ENCODE results near the gene HOMER1.

HOMER1 gene

GRCh38 chr5:79540939-79541338 is 27.0 kb upstream of the HOMER1 start:
- TF ChIP-seq CTCF (IDR thresholded peaks at IDR 0.05) = no peak
- Mint-ChIP-seq H3K4me3 (no peak overlapping the region), H3K4me1 (no peaks in the 10 kb centered on the region), H3K9me3 (no peaks in the 10 kb centered on the region), H3K36me3 (ENCODE audit: low read depth) (no peaks in the 10 kb centered on the region), H3K27me3 (ENCODE audit: low read depth, poor library complexity) (peaks cover 5% of the 10 kb centered on the region), H3K27ac (no peak overlapping the region)
- DNase-seq = no peak

GRCh38 chr5:79536193-79536906 is 22.4 kb upstream of the HOMER1 start:
- Mint-ChIP-seq H3K27me3 (ENCODE audit: low read depth, poor library complexity) (peaks cover 5% of the 10 kb centered on the region), H3K9me3 (no peaks in the 10 kb centered on the region), H3K27ac (no peak overlapping the region), H3K4me1 (no peaks in the 10 kb centered on the region), H3K36me3 (ENCODE audit: low read depth) (no peaks in the 10 kb centered on the region), H3K4me3 (no peak overlapping the region)
- DNase-seq = no peak
- TF ChIP-seq CTCF (IDR thresholded peaks at IDR 0.05) = no peak

DNA sequence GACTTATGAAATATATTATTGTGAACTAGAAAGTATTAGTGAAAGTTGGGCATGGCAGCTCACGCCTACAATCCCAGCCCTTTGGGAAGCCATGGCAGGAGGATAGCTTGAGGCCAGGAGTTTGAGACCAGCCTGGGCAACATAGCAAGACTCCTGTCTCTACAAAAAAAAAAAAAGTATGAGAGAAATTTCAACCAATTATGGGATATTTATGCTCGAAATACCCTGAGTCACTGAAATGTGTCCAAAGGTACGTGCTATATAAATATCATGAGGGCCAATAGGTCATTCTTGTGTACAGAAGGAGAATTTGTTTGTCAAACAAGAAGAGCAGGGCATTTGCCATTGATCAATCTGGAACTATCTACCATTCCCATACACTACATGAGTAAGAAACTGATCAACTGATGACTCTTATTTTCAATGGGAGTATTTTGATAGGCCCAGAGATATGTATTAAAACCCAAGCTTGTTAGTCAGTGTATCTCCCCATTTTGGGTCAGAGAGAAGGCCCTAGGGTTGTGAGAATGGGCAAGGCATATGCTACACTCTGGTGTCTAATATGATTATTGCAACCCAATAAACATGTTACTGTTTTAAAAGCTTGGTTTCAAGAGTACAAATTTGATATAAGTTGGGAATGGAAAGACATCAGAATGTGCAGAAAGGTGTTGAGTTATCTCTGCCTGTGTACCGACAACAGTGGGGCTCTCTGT is 21.7 kb upstream of the HOMER1 start:
- TF ChIP-seq CTCF (IDR thresholded peaks at IDR 0.05) = no peak
- Mint-ChIP-seq H3K27ac (no peak overlapping the region), H3K27me3 (ENCODE audit: low read depth, poor library complexity) (peaks cover 5% of the 10 kb centered on the region), H3K36me3 (ENCODE audit: low read depth) (no peaks in the 10 kb centered on the region), H3K4me1 (no peaks in the 10 kb centered on the region), H3K9me3 (no peaks in the 10 kb centered on the region), H3K4me3 (no peak overlapping the region)
- DNase-seq = no peak

DNA sequence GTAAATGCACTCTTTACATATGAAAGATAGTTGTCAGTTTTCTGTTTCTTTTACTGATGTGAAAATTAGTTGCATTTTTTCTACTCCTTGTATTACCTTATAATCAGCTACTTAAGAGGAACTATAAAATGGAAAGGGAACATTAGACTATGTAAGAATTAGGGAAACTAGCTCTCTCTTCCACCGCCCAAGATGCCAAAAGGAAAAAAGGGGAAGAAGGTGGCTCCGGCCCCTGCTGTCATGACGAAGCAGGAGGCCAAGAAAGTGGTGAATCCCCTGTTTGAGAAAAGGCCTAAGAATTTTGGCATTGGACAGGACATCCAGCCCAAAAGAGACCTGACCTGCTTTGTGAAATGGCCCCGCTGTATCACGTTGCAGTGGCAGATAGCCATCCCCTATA is 15.2 kb upstream of the HOMER1 start:
- H3K4me3 Mint-ChIP-seq = no peak overlapping the region
- no peak for DNase-seq
- peaks cover 6% of the 10 kb centered on the region for H3K36me3 Mint-ChIP-seq (ENCODE audit: low read depth)
- peaks cover 30% of the 10 kb centered on the region for H3K9me3 Mint-ChIP-seq
- peaks cover 3% of the 10 kb centered on the region for H3K27me3 Mint-ChIP-seq (ENCODE audit: low read depth, poor library complexity)
- no peak for TF ChIP-seq CTCF (IDR thresholded peaks at IDR 0.05)
- H3K27ac Mint-ChIP-seq = no peak overlapping the region
- H3K4me1 Mint-ChIP-seq = no peaks in the 10 kb centered on the region

- peaks cover 3% of the 10 kb centered on the region for H3K27me3 Mint-ChIP-seq (ENCODE audit: low read depth, poor library complexity)
- DNase-seq = no peak
- no peak overlapping the region for H3K27ac Mint-ChIP-seq
- H3K9me3 Mint-ChIP-seq = peaks cover 33% of the 10 kb centered on the region
- H3K4me3 Mint-ChIP-seq = no peak overlapping the region
- peaks cover 6% of the 10 kb centered on the region for H3K36me3 Mint-ChIP-seq (ENCODE audit: low read depth)
- no peak for TF ChIP-seq CTCF (IDR thresholded peaks at IDR 0.05)
- H3K4me1 Mint-ChIP-seq = no peaks in the 10 kb centered on the region
These were observed 13.5 kb upstream of the HOMER1 start for GRCh38 chr5:79527431-79527830.

GRCh38 chr5:79526928-79527327 is 13.0 kb upstream of the HOMER1 start:
- Mint-ChIP-seq H3K9me3 (peaks cover 33% of the 10 kb centered on the region), H3K4me1 (no peaks in the 10 kb centered on the region), H3K27ac (no peak overlapping the region), H3K4me3 (no peak overlapping the region), H3K36me3 (ENCODE audit: low read depth) (peaks cover 6% of the 10 kb centered on the region), H3K27me3 (ENCODE audit: low read depth, poor library complexity) (peaks cover 3% of the 10 kb centered on the region)
- TF ChIP-seq CTCF (IDR thresholded peaks at IDR 0.05) = no peak
- DNase-seq = no peak
